Thoracic aorta (tissue), 2 donors: ENCODE measurements around the gene FTH1. TPM values are rescaled to one million over a fixed set of nuclear protein-coding genes. Genes with fewer than 3 reads are reported as not detected.

Source experiments
- ATAC-seq: fragments of 150-250 bp; one replicate; pipeline ENCODE4 v1.8.0; 2017; ENCODE audit warnings: low read depth; ENCODE audit not compliant: insufficient number of reproducible peaks, low FRiP score
- DNase-seq: peaks from one replicate; pipeline ENCODE4 v3.0.0-alpha.2; 2020; ENCODE audit warnings: low spot score
- H3K27ac ChIP-seq, 2 donors: fragments of 200-600 bp; sonication (generic); 1 replicate in 1 of 2; 2 replicates in 1 of 2; pipeline ENCODE4 v1.5.1; 2016; ENCODE audit warnings: mild to moderate bottlenecking in 2 of 2, moderate library complexity in 2 of 2
- H3K27me3 ChIP-seq: fragments of 200-600 bp; sonication (generic); replicated peaks from 2 replicates; pipeline ENCODE4 v1.6.0; 2016; ENCODE audit warnings: mild to moderate bottlenecking; ENCODE audit not compliant: insufficient read depth
- H3K36me3 ChIP-seq: fragments of 200-600 bp; sonication (generic); one replicate; pipeline ENCODE4 v1.5.1; 2016
- H3K4me1 ChIP-seq, 2 donors: fragments of 200-600 bp; sonication (generic); 1 replicate in 1 of 2; 2 replicates in 1 of 2; pipeline versions ENCODE4 v1.5.1 to v1.6.0; 2016; ENCODE audit warnings: low read depth in 2 of 2, mild to moderate bottlenecking in 1 of 2; ENCODE audit not compliant: control insufficient read depth in 1 of 2
- H3K4me3 ChIP-seq: fragments of 200-600 bp; sonication (generic); 2 replicates; pipeline ENCODE4 v1.5.1; 2016; ENCODE audit warnings: mild to moderate bottlenecking
- H3K9me3 ChIP-seq: fragments of 200-600 bp; sonication (generic); 2 replicates; pipeline ENCODE4 v1.5.1; 2016
- CTCF ChIP-seq: fragments of 200-600 bp; sonication (generic); IDR thresholded peaks from one replicate; pipeline ENCODE4 v1.5.1; 2019; ENCODE audit warnings: antibody characterized with exemption
- total RNA-seq, 2 donors: library from RNA; depleted of rRNA; stranded (reverse); fragments of >200 nt; gene quantifications; one replicate each; pipeline versions ENCODE4 v1.1.0 to v1.2.3, GENCODE V29; 2016

The FTH1 gene
- total RNA-seq, 2 donors from 2014 or later = 1,820 to 2,025 TPM

- H3K9me3 ChIP-seq = peaks cover 9% of the 10 kb centered on the region
- no peak for TF ChIP-seq CTCF
- no peak overlapping the region for H3K27ac ChIP-seq
- no peaks in the 10 kb centered on the region for H3K4me1 ChIP-seq
- no peak overlapping the region for H3K4me3 ChIP-seq
- H3K27me3 ChIP-seq = no peaks in the 10 kb centered on the region
- H3K36me3 ChIP-seq = no peaks in the 10 kb centered on the region
- no peak for DNase-seq
- ATAC-seq = no peak
Measured at GRCh38 chr11:61994981-61995380, 27.5 kb upstream of the FTH1 start.

- H3K36me3 ChIP-seq = no peaks in the 10 kb centered on the region
- H3K9me3 ChIP-seq = no peaks in the 10 kb centered on the region
- H3K27me3 ChIP-seq = no peaks in the 10 kb centered on the region
- no peak overlapping the region for H3K27ac ChIP-seq
- H3K4me3 ChIP-seq = no peak overlapping the region
- H3K4me1 ChIP-seq = no peaks in the 10 kb centered on the region
- DNase-seq (no peak), ATAC-seq (no peak)
- TF ChIP-seq CTCF = no peak
Measured at GRCh38 chr11:61985869-61986268, 18.4 kb upstream of the FTH1 start.

GRCh38 chr11:61983419-61983818, 16.0 kb upstream of the FTH1 start:
- H3K9me3 ChIP-seq = no peaks in the 10 kb centered on the region
- no peak overlapping the region for H3K4me3 ChIP-seq
- no peak overlapping the region for H3K27ac ChIP-seq
- ATAC-seq = no peak
- no peaks in the 10 kb centered on the region for H3K36me3 ChIP-seq
- no peak for TF ChIP-seq CTCF
- no peak for DNase-seq
- H3K4me1 ChIP-seq = peaks cover 7 to 11% of the 10 kb centered on the region in 2 donors
- H3K27me3 ChIP-seq = no peaks in the 10 kb centered on the region

GRCh38 chr11:61980783-61981541, 13.5 kb upstream of the FTH1 start:
- TF ChIP-seq CTCF = no peak
- DNase-seq (no peak), ATAC-seq (no peak)
- peaks cover 12 to 34% of the 10 kb centered on the region in 2 donors for H3K4me1 ChIP-seq
- H3K27me3 ChIP-seq = no peaks in the 10 kb centered on the region
- no peaks in the 10 kb centered on the region for H3K36me3 ChIP-seq
- H3K27ac ChIP-seq = no peak overlapping the region
- H3K4me3 ChIP-seq = no peak overlapping the region
- H3K9me3 ChIP-seq = no peaks in the 10 kb centered on the region

GRCh38 chr11:61978703-61979661, 11.5 kb upstream of the FTH1 start:
- H3K27ac ChIP-seq = peak overlapping the region; percentile 80 to 81
- no peak for TF ChIP-seq CTCF
- H3K4me3 ChIP-seq = no peak overlapping the region
- ATAC-seq = peak; percentile 74
- H3K36me3 ChIP-seq = no peaks in the 10 kb centered on the region
- no peak for DNase-seq
- no peaks in the 10 kb centered on the region for H3K27me3 ChIP-seq
- peaks cover 24 to 54% of the 10 kb centered on the region in 2 donors for H3K4me1 ChIP-seq
- H3K9me3 ChIP-seq = no peaks in the 10 kb centered on the region
